H9 (cell line): ENCODE results near the gene CAPN8. TPM values are rescaled to one million over a fixed set of nuclear protein-coding genes. Genes with fewer than 3 reads are reported as not detected.

ENCODE experiments used
- DNase-seq: peaks from one replicate; pipeline ENCODE4 v3.0.0-alpha.2; 2017
- H2AFZ ChIP-seq: one replicate; pipeline ENCODE4 v1.6.1; 2013; ENCODE audit warnings: mild to moderate bottlenecking, low read length, control low read depth, moderate library complexity
- H2AK5ac ChIP-seq: 2 replicates; pipeline ENCODE4 v1.6.1; 2013; ENCODE audit warnings: low read length, control low read depth, mixed read lengths; ENCODE audit not compliant: insufficient read length
- H2BK120ac ChIP-seq: one replicate; pipeline ENCODE4 v1.6.1; 2013; ENCODE audit warnings: low read depth, mild to moderate bottlenecking, low read length, control low read depth, inconsistent platforms; ENCODE audit not compliant: poor library complexity, severe bottlenecking
- H2BK12ac ChIP-seq: 2 replicates; pipeline ENCODE4 v1.6.1; 2013; ENCODE audit warnings: low read length, control low read depth, mixed read lengths, low read depth; ENCODE audit not compliant: insufficient read length
- H2BK15ac ChIP-seq: 2 replicates; pipeline ENCODE4 v1.6.1; 2013; ENCODE audit warnings: low read depth, low read length, control low read depth
- H2BK20ac ChIP-seq: one replicate; pipeline ENCODE4 v1.6.1; 2013; ENCODE audit warnings: low read depth, mild to moderate bottlenecking, low read length, control low read depth, inconsistent platforms; ENCODE audit not compliant: poor library complexity, severe bottlenecking
- H2BK5ac ChIP-seq: 2 replicates; pipeline ENCODE4 v1.6.1; 2013; ENCODE audit warnings: low read length, control low read depth, mixed read lengths; ENCODE audit not compliant: insufficient read length
- H3K14ac ChIP-seq: 2 replicates; pipeline ENCODE4 v1.6.1; 2013; ENCODE audit warnings: low read length, control low read depth; ENCODE audit not compliant: insufficient read depth
- H3K18ac ChIP-seq: 2 replicates; pipeline ENCODE4 v1.6.1; 2013; ENCODE audit warnings: low read depth, mild to moderate bottlenecking, mixed read lengths, low read length, control low read depth; ENCODE audit not compliant: insufficient read length
- H3K23ac ChIP-seq: 2 replicates; pipeline ENCODE4 v1.6.1; 2013; ENCODE audit warnings: low read length, control low read depth, mixed read lengths, low read depth; ENCODE audit not compliant: insufficient read length
- H3K23me2 ChIP-seq: 2 replicates; pipeline ENCODE4 v1.6.1; 2013; ENCODE audit warnings: low read depth, mild to moderate bottlenecking, mixed read lengths, low read length, control low read depth; ENCODE audit not compliant: insufficient read length, poor library complexity, severe bottlenecking
- H3K27ac ChIP-seq: 2 replicates; pipeline ENCODE4 v1.5.1; 2013; ENCODE audit warnings: low read length, control low read depth, mixed read lengths, low read depth; ENCODE audit not compliant: insufficient read length
- H3K27me3 ChIP-seq: 2 replicates; pipeline ENCODE4 v1.6.1; 2013; ENCODE audit warnings: low read length, control low read depth, inconsistent platforms; ENCODE audit not compliant: insufficient read depth
- H3K4ac ChIP-seq: 2 replicates; pipeline ENCODE4 v1.6.1; 2013; ENCODE audit warnings: low read depth, mild to moderate bottlenecking, control low read depth, inconsistent platforms, low read length, moderate library complexity
- H3K4me1 ChIP-seq: 2 replicates; pipeline ENCODE4 v1.6.1; 2013; ENCODE audit warnings: low read length, control low read depth, inconsistent platforms; ENCODE audit not compliant: insufficient read depth
- H3K4me2 ChIP-seq: 2 replicates; pipeline ENCODE4 v1.6.1; 2013; ENCODE audit warnings: low read length, control low read depth, mixed read lengths; ENCODE audit not compliant: insufficient read length, insufficient read depth
- H3K56ac ChIP-seq: 2 replicates; pipeline ENCODE4 v1.6.1; 2013; ENCODE audit warnings: low read depth, mild to moderate bottlenecking, mixed read lengths, low read length, control low read depth; ENCODE audit not compliant: insufficient read length
- H3K79me1 ChIP-seq: 2 replicates; pipeline ENCODE4 v1.6.1; 2013; ENCODE audit warnings: low read depth, mild to moderate bottlenecking, moderate library complexity, low read length, control low read depth, inconsistent platforms; ENCODE audit not compliant: insufficient read depth, poor library complexity, severe bottlenecking
- H3K79me2 ChIP-seq: 2 replicates; pipeline ENCODE4 v1.6.1; 2013; ENCODE audit warnings: low read length, control low read depth, inconsistent platforms; ENCODE audit not compliant: insufficient read depth
- H3K9ac ChIP-seq: 2 replicates; pipeline ENCODE4 v1.6.1; 2013; ENCODE audit warnings: low read length, control low read depth, mixed read lengths; ENCODE audit not compliant: insufficient read length; ENCODE audit errors: extremely low read depth
- H3K9me3 ChIP-seq: one replicate; pipeline ENCODE4 v1.6.1; 2013; ENCODE audit warnings: low read depth, low read length, inconsistent platforms; ENCODE audit not compliant: control insufficient read depth
- H3T11ph ChIP-seq: one replicate; pipeline ENCODE4 v1.6.1; 2013; ENCODE audit warnings: mild to moderate bottlenecking, low read length, control low read depth, inconsistent platforms
- H4K20me1 ChIP-seq: one replicate; pipeline ENCODE4 v1.6.1; 2013; ENCODE audit not compliant: control insufficient read depth, insufficient read length, insufficient read depth
- H4K5ac ChIP-seq: 2 replicates; pipeline ENCODE4 v1.6.1; 2013; ENCODE audit warnings: low read depth, mild to moderate bottlenecking, mixed read lengths, low read length, control low read depth; ENCODE audit not compliant: insufficient read length
- H4K8ac ChIP-seq: replicated peaks from 2 replicates; pipeline ENCODE4 v1.6.1; 2013; ENCODE audit warnings: low read length, control low read depth, mixed read lengths, low read depth; ENCODE audit not compliant: insufficient read length
- H4K91ac ChIP-seq: 2 replicates; pipeline ENCODE4 v1.6.1; 2013; ENCODE audit warnings: low read depth, mild to moderate bottlenecking, moderate library complexity, mixed read lengths, low read length, control low read depth; ENCODE audit not compliant: insufficient read length
- H3K27ac Mint-ChIP-seq, 3 experiments: 2 replicates in 2 of 3; 3 replicates in 1 of 3; pipeline ENCODE4 v1.8.0; 2020 to 2021; ENCODE audit warnings: mixed read lengths in 3 of 3, mild to moderate bottlenecking in 1 of 3, moderate library complexity in 1 of 3
- H3K27me3 Mint-ChIP-seq: 2 replicates; pipeline ENCODE4 v1.8.0; 2021; ENCODE audit warnings: low read depth, mild to moderate bottlenecking, moderate library complexity, mixed read lengths
- H3K36me3 Mint-ChIP-seq, 3 experiments: 2 replicates in 2 of 3; 3 replicates in 1 of 3; pipeline ENCODE4 v1.8.0; 2020 to 2021; ENCODE audit warnings: low read depth in 3 of 3, mixed read lengths in 3 of 3; ENCODE audit not compliant: insufficient read depth in 1 of 3
- H3K4me1 Mint-ChIP-seq, 2 experiments: 2 replicates each; pipeline ENCODE4 v1.8.0; 2020; ENCODE audit warnings: mixed read lengths in 2 of 2
- H3K4me3 Mint-ChIP-seq, 2 experiments: 2 replicates in 1 of 2; 3 replicates in 1 of 2; pipeline ENCODE4 v1.8.0; 2020 to 2021; ENCODE audit warnings: mild to moderate bottlenecking in 2 of 2, mixed read lengths in 2 of 2, moderate library complexity in 1 of 2
- H3K9me3 Mint-ChIP-seq, 2 experiments: 2 replicates in 1 of 2; 3 replicates in 1 of 2; pipeline ENCODE4 v1.8.0; 2020; ENCODE audit warnings: mild to moderate bottlenecking in 2 of 2, mixed read lengths in 2 of 2, moderate library complexity in 1 of 2
- CTCF ChIP-seq: fragments of 200-600 bp; sonication (generic); conservative IDR thresholded peaks from 3 replicates; pipeline ENCODE4 v1.8.0; 2021; ENCODE audit warnings: antibody characterized with exemption, mild to moderate bottlenecking
- WGBS: extraction: QIAGEN DNeasy Blood & Tissue Kit; methylation state at CpG from one replicate; pipeline ENCODE4 v1.1.7; 2013; ENCODE audit warnings: missing lambda C conversion rate, low lambda C conversion rate, mixed read lengths; ENCODE audit not compliant: insufficient read length; ENCODE audit errors: extremely low coverage; 5-methylcytosine and 5-hydroxymethylcytosine counted together
- total RNA-seq: library from RNA; stranded (reverse); gene quantifications from 2 replicates; pipeline ENCODE4 v1.2.1, GENCODE V29; 2021

The CAPN8 gene
- total RNA-seq, 1 experiment from 2014 or later, result not detected

- Histone ChIP-seq H3K56ac (no peak overlapping the region), H3K9ac (no peak overlapping the region), H4K8ac (no peak overlapping the region), H3K4me1 (peaks cover 4% of the 10 kb centered on the region; the same call in 1 of the 2 replicates), H3K18ac (no peak overlapping the region), H3K9me3 (no peaks in the 10 kb centered on the region), H2BK20ac (no peak overlapping the region), H2BK12ac (no peak overlapping the region), H2AK5ac (no peak overlapping the region), H3K23me2 (peaks cover 6% of the 10 kb centered on the region), H2BK120ac (no peak overlapping the region), H3T11ph (no peak overlapping the region), H4K5ac (no peak overlapping the region), H3K27me3 (peaks cover 13% of the 10 kb centered on the region; the same call in 1 of the 2 replicates), H4K91ac (no peak overlapping the region), H2AFZ (no peak overlapping the region), H3K14ac (no peak overlapping the region), H3K79me1 (no peaks in the 10 kb centered on the region), H2BK15ac (no peak overlapping the region), H3K79me2 (no peaks in the 10 kb centered on the region), H2BK5ac (no peak overlapping the region), H3K23ac (no peak overlapping the region), H3K4me2 (peak overlapping the region; percentile 35), H3K4ac (no peak overlapping the region), H4K20me1 (no peaks in the 10 kb centered on the region), H3K27ac (no peak overlapping the region)
- Mint-ChIP-seq H3K4me1 (peaks cover 35 to 37% of the 10 kb centered on the region in 2 experiments), H3K27me3 (peaks cover 62% of the 10 kb centered on the region), H3K36me3 (no peaks in the 10 kb centered on the region), H3K9me3 (no peaks in the 10 kb centered on the region), H3K27ac (peak overlapping the region in 1 of 3 experiments; percentile 78; a peak in 1 of 7 replicates), H3K4me3 (peak overlapping the region; percentile 50 to 71)
- DNase-seq, result no peak
- WGBS, result no CpG with 5 or more reads among the region's 15 CpGs
- TF ChIP-seq CTCF, result no peak
Observed at GRCh38 chr1:223711747-223712193, 46.3 kb upstream of the CAPN8 start.
